IMR-90 (cell line): ENCODE measurements around the gene ERLIN1. TPM values are rescaled to one million over a fixed set of nuclear protein-coding genes. Genes with fewer than 3 reads are reported as not detected.

ENCODE experiments used
- ATAC-seq: fragments of 200-7000 bp; cut with Tn5 transposase; 2 replicates; pipeline ENCODE4 v1.9.1; 2020; ENCODE audit warnings: low read depth, mild to moderate bottlenecking, moderate library complexity
- BruUV-seq: library from RNA; stranded (reverse); fragments of 400-500 nt; replicated peaks from 2 replicates; lab custom pipeline; 2021; lab: Mats Ljungman, UMichigan
- CTCF ChIA-PET: fragments of 300-600 bp; formaldehyde crosslinking; extraction: SDS; loops from one replicate; lab custom pipeline; 2021; ENCODE audit warnings: antibody characterized with exemption; lab: Yijun Ruan, JAX
- POLR2A ChIA-PET: fragments of 300-600 bp; sonication (Branson Sonifier 250); formaldehyde crosslinking; loops from one replicate; lab custom pipeline; 2022; ENCODE audit warnings: antibody characterized with exemption; ENCODE audit not compliant: unreplicated experiment; lab: Charles Lee
- DNase-seq: peaks from one replicate; pipeline ENCODE4 v3.0.0; 2013
- H2AFZ ChIP-seq: replicated peaks from 2 replicates; pipeline ENCODE3; 2013; ENCODE audit warnings: low read length, mild to moderate bottlenecking; ENCODE audit not compliant: poor library complexity
- H2AK5ac ChIP-seq: 2 replicates; pipeline ENCODE4 v1.6.1; 2013; ENCODE audit warnings: low read depth, low read length, inconsistent platforms
- H2AK9ac ChIP-seq: replicated peaks from 2 replicates; pipeline ENCODE3; 2013; ENCODE audit warnings: mild to moderate bottlenecking, low read depth, low read length, moderate library complexity; ENCODE audit not compliant: poor library complexity
- H2BK120ac ChIP-seq: 2 replicates; pipeline ENCODE4 v1.6.1; 2013; ENCODE audit warnings: low read depth, low read length, inconsistent platforms
- H2BK15ac ChIP-seq: 3 replicates; pipeline ENCODE4 v1.6.1; 2013; ENCODE audit warnings: low read depth, low read length, inconsistent platforms
- H2BK20ac ChIP-seq: 2 replicates; pipeline ENCODE4 v1.6.1; 2013; ENCODE audit warnings: low read depth, mild to moderate bottlenecking, inconsistent platforms, low read length, moderate library complexity
- H2BK5ac ChIP-seq: 2 replicates; pipeline ENCODE4 v1.6.1; 2013; ENCODE audit warnings: mild to moderate bottlenecking, low read depth, low read length, inconsistent platforms; ENCODE audit not compliant: poor library complexity, severe bottlenecking
- H3K14ac ChIP-seq: replicated peaks from 2 replicates; pipeline ENCODE4 v1.6.1; 2013; ENCODE audit warnings: low read depth, low read length, inconsistent platforms
- H3K18ac ChIP-seq: 2 replicates; pipeline ENCODE4 v1.6.1; 2013; ENCODE audit warnings: low read depth, low read length, control low read depth
- H3K23ac ChIP-seq: 2 replicates; pipeline ENCODE4 v1.6.1; 2013; ENCODE audit warnings: low read depth, low read length, inconsistent platforms
- H3K27ac ChIP-seq: 2 replicates; pipeline ENCODE4 v1.5.1; 2013; ENCODE audit warnings: mild to moderate bottlenecking, control low read depth, low read length; ENCODE audit not compliant: insufficient read depth
- H3K27me3 ChIP-seq: 2 replicates; pipeline ENCODE4 v1.6.1; 2013; ENCODE audit warnings: low read length; ENCODE audit not compliant: control insufficient read depth, insufficient read depth
- H3K36me3 ChIP-seq: 2 replicates; pipeline ENCODE4 v1.6.1; 2013; ENCODE audit warnings: low read length, mixed read lengths; ENCODE audit not compliant: control insufficient read depth, insufficient read depth
- H3K4ac ChIP-seq: 2 replicates; pipeline ENCODE4 v1.6.1; 2013; ENCODE audit warnings: low read depth, low read length, inconsistent platforms
- H3K4me1 ChIP-seq: 2 replicates; pipeline ENCODE4 v1.6.1; 2013; ENCODE audit warnings: low read length, mixed read lengths; ENCODE audit not compliant: control insufficient read depth, insufficient read depth
- H3K4me2 ChIP-seq: 2 replicates; pipeline ENCODE4 v1.6.1; 2013; ENCODE audit warnings: low read depth, mild to moderate bottlenecking, control low read depth, low read length, moderate library complexity
- H3K4me3 ChIP-seq: 2 replicates; pipeline ENCODE4 v1.5.1; 2013; ENCODE audit warnings: low read depth, mild to moderate bottlenecking, control low read depth, low read length, moderate library complexity; ENCODE audit not compliant: insufficient read depth
- H3K56ac ChIP-seq: 2 replicates; pipeline ENCODE4 v1.6.1; 2013; ENCODE audit warnings: low read length, inconsistent platforms; ENCODE audit not compliant: insufficient read depth; ENCODE audit errors: extremely low read depth
- H3K79me1 ChIP-seq, 2 experiments: 2 replicates each; pipeline ENCODE4 v1.6.1; 2013; ENCODE audit warnings: low read length in 2 of 2, inconsistent platforms in 1 of 2, low read depth in 1 of 2
- H3K9ac ChIP-seq: 2 replicates; pipeline ENCODE4 v1.6.1; 2013; ENCODE audit warnings: low read depth, low read length, control low read depth
- H3K9me1 ChIP-seq: 2 replicates; pipeline ENCODE4 v1.6.1; 2013; ENCODE audit warnings: low read length, inconsistent platforms; ENCODE audit not compliant: insufficient read depth
- H3K9me3 ChIP-seq: 2 replicates; pipeline ENCODE4 v1.6.1; 2013; ENCODE audit warnings: low read length; ENCODE audit not compliant: control insufficient read depth, insufficient read depth
- H4K20me1 ChIP-seq: 2 replicates; pipeline ENCODE4 v1.6.1; 2013; ENCODE audit warnings: low read length, inconsistent platforms; ENCODE audit not compliant: insufficient read depth
- H4K5ac ChIP-seq: 2 replicates; pipeline ENCODE4 v1.6.1; 2013; ENCODE audit warnings: mild to moderate bottlenecking, low read depth, low read length, control low read depth
- H4K8ac ChIP-seq, 2 experiments: 2 replicates each; pipeline ENCODE4 v1.6.1; 2013; ENCODE audit warnings: low read depth in 2 of 2, low read length in 2 of 2, control low read depth in 1 of 2, inconsistent platforms in 1 of 2
- H4K91ac ChIP-seq: 2 replicates; pipeline ENCODE4 v1.6.1; 2013; ENCODE audit warnings: low read depth, low read length, inconsistent platforms; ENCODE audit not compliant: insufficient read depth
- BHLHE40 ChIP-seq: fragments of 150-350 bp; IDR thresholded peaks from 2 replicates; pipeline ENCODE4 v1.6.1; 2016; ENCODE audit warnings: mild to moderate bottlenecking, low read depth, low read length
- CEBPB ChIP-seq: IDR thresholded peaks from 2 replicates; pipeline ENCODE4 v1.6.1; 2012; ENCODE audit warnings: low read depth, low read length, improper control_type of control experiment
- WGBS, 2 experiments: methylation state at CpG; one replicate each; pipeline versions ENCODE4 v1.1.5 to v1.1.7; 2013; ENCODE audit warnings: missing lambda C conversion rate in 2 of 2; ENCODE audit not compliant: insufficient read length in 1 of 2; ENCODE audit errors: extremely low coverage in 2 of 2; 5-methylcytosine and 5-hydroxymethylcytosine counted together
- dilution Hi-C: fragments of 300-500 bp; cut with HindIII; formaldehyde crosslinking; loops from one replicate; pipeline ENCODE4 v1.14.3; 2018; ENCODE audit warnings: low sequenced_read_pairs; ENCODE audit not compliant: unreplicated experiment
- in situ Hi-C: fragments of 300-500 bp; cut with MboI; formaldehyde crosslinking; loops from 3 replicates; pipeline ENCODE4 v1.14.3; 2019; ENCODE audit warnings: low sequenced_read_pairs, inconsistent platforms, mixed read lengths
- intact Hi-C: fragments of 100-400 bp; cut with micrococcal nuclease; formaldehyde crosslinking; loops from 2 replicates; pipeline ENCODE4 v1.10.0; 2022
- polyA plus RNA-seq, 3 experiments: library from polyadenylated mRNA; depleted of rRNA; stranded (reverse); fragments of >200 nt; gene quantifications; 2 replicates each; pipeline ENCODE4 v1.2.3, GENCODE V29; 2012; ENCODE audit warnings: low replicate concordance in 1 of 3
- total RNA-seq: library from RNA; depleted of rRNA; stranded (reverse); fragments of >200 nt; gene quantifications from 2 replicates; pipeline ENCODE4 v1.2.3, GENCODE V29; 2012

The ERLIN1 gene
- total and polyA plus RNA-seq, 2 of the 4 experiments (the other 2 are of a cell fraction): 31.5 to 33.9 TPM

DNA sequence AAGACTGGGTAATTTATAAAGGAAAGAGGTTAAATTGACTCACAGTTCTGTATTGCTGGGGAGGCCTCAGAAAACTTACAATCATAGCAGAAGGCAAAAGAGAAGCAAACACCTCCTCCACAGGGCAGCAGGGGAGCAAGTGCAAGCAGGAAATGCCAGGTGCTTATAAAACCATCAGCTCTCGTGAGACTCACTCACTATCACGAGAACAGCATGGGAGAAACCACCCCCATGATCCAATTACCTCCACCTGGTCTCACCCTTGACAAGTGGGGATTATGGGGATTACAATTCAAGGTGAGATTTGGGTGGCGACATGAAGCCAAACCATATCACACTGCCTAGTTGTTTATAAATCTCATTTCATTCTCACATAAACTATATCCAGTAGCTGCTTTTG is 76.2 kb downstream of the ERLIN1 start:
- Histone ChIP-seq H3K4me1 (no peaks in the 10 kb centered on the region), H4K20me1 (no peaks in the 10 kb centered on the region), H3K18ac (no peak overlapping the region), H3K14ac (no peak overlapping the region), H4K91ac (no peak overlapping the region), H3K27ac (no peak overlapping the region), H3K27me3 (peaks cover 21% of the 10 kb centered on the region), H3K9ac (no peak overlapping the region), H4K5ac (no peak overlapping the region), H2AK9ac (no peak overlapping the region), H3K4me2 (no peak overlapping the region), H2BK20ac (no peak overlapping the region), H3K23ac (no peak overlapping the region), H3K79me1 (no peaks in the 10 kb centered on the region), H4K8ac (no peak overlapping the region), H2AFZ (no peak overlapping the region), H3K4ac (no peak overlapping the region), H2AK5ac (no peak overlapping the region), H3K9me1 (no peaks in the 10 kb centered on the region), H3K56ac (no peak overlapping the region), H3K9me3 (no peaks in the 10 kb centered on the region), H3K4me3 (no peak overlapping the region), H3K36me3 (no peaks in the 10 kb centered on the region), H2BK15ac (no peak overlapping the region), H2BK5ac (no peak overlapping the region), H2BK120ac (no peak overlapping the region)
- dilution Hi-C loops (no loop called here), in situ Hi-C loops (no loop called here), intact Hi-C loops (no loop called here)
- no CpG with 5 or more reads among the region's 3 CpGs for WGBS, 2 experiments
- ChIA-PET CTCF (no interaction called here), POLR2A (no interaction called here)
- no peak for DNase-seq
- ATAC-seq: no peak
- BruUV-seq: no TSS peak
- TF ChIP-seq CEBPB: no peak
- no peak for TF ChIP-seq BHLHE40
